KMS-11 (cell line): ENCODE results near the gene RPS3.
"Not testable (repeated sequence)": the region's sequence is repeated elsewhere in the genome, so short reads cannot be mapped to it uniquely, and the experiment has no call there.

ENCODE experiments used
- H2AFZ ChIP-seq: fragments of 200-600 bp; sonication (generic); 2 replicates; pipeline ENCODE4 v1.6.1; 2016; ENCODE audit warnings: antibody characterized with exemption, mixed run types, low read depth
- H3K27ac ChIP-seq: fragments of 200-600 bp; sonication (generic); 2 replicates; pipeline ENCODE4 v1.6.1; 2016; ENCODE audit warnings: mild to moderate bottlenecking, mixed run types
- H3K27me3 ChIP-seq: fragments of 200-600 bp; sonication (generic); 2 replicates; pipeline ENCODE4 v1.6.1; 2017; ENCODE audit warnings: mild to moderate bottlenecking, low read depth, mixed run types, moderate library complexity; ENCODE audit not compliant: insufficient read depth
- H3K36me3 ChIP-seq: fragments of 200-600 bp; sonication (generic); 2 replicates; pipeline ENCODE4 v1.6.1; 2017; ENCODE audit warnings: mild to moderate bottlenecking, mixed run types; ENCODE audit not compliant: insufficient read depth
- H3K4me1 ChIP-seq: fragments of 200-600 bp; sonication (generic); 2 replicates; pipeline ENCODE4 v1.6.1; 2016; ENCODE audit warnings: mild to moderate bottlenecking, low read depth, mixed run types; ENCODE audit not compliant: poor library complexity, severe bottlenecking
- H3K4me2 ChIP-seq: fragments of 200-600 bp; sonication (generic); 2 replicates; pipeline ENCODE4 v1.7.0; 2016; ENCODE audit warnings: mild to moderate bottlenecking, mixed run types
- H3K4me3 ChIP-seq: fragments of 200-600 bp; sonication (generic); IDR thresholded peaks from 2 replicates; pipeline ENCODE4 v1.6.1; 2017; ENCODE audit warnings: low read depth, low read length, mixed read lengths; ENCODE audit not compliant: insufficient read depth
- H3K79me2 ChIP-seq: fragments of 200-600 bp; sonication (generic); 2 replicates; pipeline ENCODE4 v1.6.1; 2016; ENCODE audit warnings: low read depth, mixed run types; ENCODE audit not compliant: insufficient read depth
- H3K9ac ChIP-seq: fragments of 200-600 bp; sonication (generic); 2 replicates; pipeline ENCODE4 v1.6.1; 2016; ENCODE audit warnings: mild to moderate bottlenecking, mixed run types
- H4K20me1 ChIP-seq: fragments of 200-600 bp; sonication (generic); 2 replicates; pipeline ENCODE4 v1.6.1; 2016; ENCODE audit warnings: mild to moderate bottlenecking, mixed run types; ENCODE audit not compliant: insufficient read depth
- CTCF ChIP-seq: fragments of 200-600 bp; sonication (generic); conservative IDR thresholded peaks from 2 replicates; pipeline ENCODE4 v1.6.1; 2017; ENCODE audit warnings: low read depth, mild to moderate bottlenecking, antibody characterized with exemption, low read length, moderate library complexity, mixed read lengths

RPS3 gene

DNA sequence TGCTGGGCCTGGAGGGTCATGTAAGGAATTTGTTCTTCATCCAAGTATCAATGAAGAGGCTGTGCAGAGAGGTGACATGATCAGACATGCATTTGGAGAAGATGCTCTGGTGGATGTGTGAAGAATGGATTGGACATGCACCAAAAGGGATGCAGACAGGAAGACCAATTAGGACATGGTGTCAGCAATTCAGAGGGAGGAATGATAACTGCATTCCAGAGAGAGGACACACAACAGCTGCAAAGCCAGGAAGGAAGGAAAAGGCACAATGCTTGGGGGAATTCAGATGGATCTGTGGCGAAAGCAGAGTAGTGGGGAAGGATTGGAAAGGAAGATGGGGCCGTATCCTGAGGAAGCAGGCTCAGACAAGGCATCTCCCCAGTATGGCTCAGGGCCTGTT lies 42.7 kb upstream of the RPS3 start:
- Histone ChIP-seq H2AFZ (no peak overlapping the region), H3K4me2 (no peak overlapping the region), H3K9ac (no peak overlapping the region), H3K27ac (no peak overlapping the region), H3K79me2 (no peaks in the 10 kb centered on the region), H3K4me1 (no peaks in the 10 kb centered on the region), H4K20me1 (no peaks in the 10 kb centered on the region), H3K27me3 (no peaks in the 10 kb centered on the region), H3K4me3 (no peak overlapping the region), H3K36me3 (no peaks in the 10 kb centered on the region)
- no peak for TF ChIP-seq CTCF

GRCh38 chr11:75362285-75362684 lies 37.0 kb upstream of the RPS3 start:
- not testable (repeated sequence) for H3K4me2 ChIP-seq, H3K4me1 ChIP-seq, H3K36me3 ChIP-seq

DNA sequence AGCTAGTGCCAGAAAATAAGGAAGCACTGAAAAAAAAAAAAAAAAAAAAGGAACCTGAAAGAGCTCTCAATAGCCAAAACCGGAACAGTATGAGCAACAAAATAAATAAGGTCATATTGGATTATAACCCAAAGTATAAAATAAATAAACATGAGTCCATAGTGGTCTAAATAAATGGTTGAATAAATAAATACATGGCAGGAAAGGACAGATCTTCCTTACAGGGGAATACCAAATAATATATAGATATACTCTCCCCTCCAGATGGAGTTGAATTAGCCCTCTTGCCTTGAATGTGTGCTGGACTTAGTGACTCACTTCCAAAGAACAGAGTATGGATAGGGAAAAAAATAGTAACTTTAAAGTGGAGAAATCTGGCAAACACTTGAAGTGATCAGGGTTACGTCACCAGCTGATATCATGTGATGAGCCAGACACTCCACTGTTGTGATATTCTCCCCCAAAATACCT lies 33.6 kb upstream of the RPS3 start:
- no peak overlapping the region for H3K27ac ChIP-seq
- no peaks in the 10 kb centered on the region for H3K4me1 ChIP-seq
- no peak overlapping the region for H2AFZ ChIP-seq
- no peaks in the 10 kb centered on the region for H3K36me3 ChIP-seq
- no peak overlapping the region for H3K4me2 ChIP-seq
- no peaks in the 10 kb centered on the region for H3K79me2 ChIP-seq
- no peaks in the 10 kb centered on the region for H3K27me3 ChIP-seq
- TF ChIP-seq CTCF = no peak
- H4K20me1 ChIP-seq = no peaks in the 10 kb centered on the region
- no peak overlapping the region for H3K9ac ChIP-seq
- H3K4me3 ChIP-seq = no peak overlapping the region

More at GRCh38 chr11:75362285-75362684, 37.0 kb upstream of the RPS3 start:
- not testable (repeated sequence) for H3K9ac ChIP-seq, H3K27ac ChIP-seq, H3K4me3 ChIP-seq, H3K79me2 ChIP-seq, H4K20me1 ChIP-seq, H3K27me3 ChIP-seq, H2AFZ ChIP-seq

DNA sequence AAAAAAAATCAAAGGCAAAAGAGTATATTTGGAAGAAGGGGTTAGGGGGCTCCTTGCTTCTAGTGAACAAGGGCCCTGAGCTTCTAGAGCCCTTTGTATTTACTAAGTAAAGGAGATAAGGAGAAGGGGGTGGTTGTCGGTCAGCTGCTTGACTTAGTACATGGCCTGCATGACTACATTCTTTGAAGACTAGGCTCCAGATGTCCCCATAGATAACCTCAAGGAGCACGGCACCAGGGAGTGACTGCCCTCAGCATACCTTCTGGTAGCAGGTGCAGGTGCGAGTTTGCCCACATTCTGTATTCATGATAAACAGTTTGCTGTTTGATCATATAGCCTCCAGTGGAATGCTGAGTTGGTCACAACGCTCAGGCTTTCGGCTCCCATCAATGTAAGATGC lies 32.5 kb upstream of the RPS3 start:
- not testable (repeated sequence) for H3K36me3 ChIP-seq, H2AFZ ChIP-seq, H3K27me3 ChIP-seq, H3K9ac ChIP-seq, H3K79me2 ChIP-seq, H4K20me1 ChIP-seq, H3K4me2 ChIP-seq, H3K27ac ChIP-seq, H3K4me1 ChIP-seq, H3K4me3 ChIP-seq

GRCh38 chr11:75369560-75370255 lies 29.6 kb upstream of the RPS3 start:
- H2AFZ ChIP-seq = no peak overlapping the region
- no peak overlapping the region for H3K4me3 ChIP-seq
- H3K79me2 ChIP-seq = no peaks in the 10 kb centered on the region
- no peaks in the 10 kb centered on the region for H3K36me3 ChIP-seq
- H3K9ac ChIP-seq = no peak overlapping the region
- H3K27ac ChIP-seq = no peak overlapping the region
- no peak for TF ChIP-seq CTCF
- no peaks in the 10 kb centered on the region for H4K20me1 ChIP-seq
- H3K4me2 ChIP-seq = no peak overlapping the region
- H3K4me1 ChIP-seq = no peaks in the 10 kb centered on the region
- H3K27me3 ChIP-seq = no peaks in the 10 kb centered on the region; the same call in 1 of the 2 replicates
